HCT116 (cell line): ENCODE data around the gene COMMD4. TPM values are rescaled to one million over a fixed set of nuclear protein-coding genes. Genes with fewer than 3 reads are reported as not detected.

ENCODE experiments used
- ATAC-seq: fragments of 200-7000 bp; cut with Tn5 transposase; 2 replicates; pipeline ENCODE4 v1.9.1; 2020; ENCODE audit warnings: mild to moderate bottlenecking, moderate library complexity
- BruUV-seq: library from RNA; stranded (reverse); fragments of 400-500 nt; replicated peaks from 2 replicates; lab custom pipeline; 2021; lab: Mats Ljungman, UMichigan
- CTCF ChIA-PET: fragments of 300-600 bp; sonication (Branson Sonifier 250); formaldehyde crosslinking; loops from one replicate; lab custom pipeline; 2021; ENCODE audit warnings: antibody characterized with exemption; lab: Charles Lee
- POLR2A ChIA-PET: fragments of 300-600, 350-600 bp; sonication (Branson Sonifier 250); formaldehyde crosslinking; loops from one replicate; lab custom pipeline; 2021; ENCODE audit warnings: antibody characterized with exemption; lab: Charles Lee
- RAD21 ChIA-PET, 2 experiments: fragments of 300-600 bp; sonication (Branson Sonifier 250); formaldehyde crosslinking; loops; one replicate each; lab custom pipeline; 2023; ENCODE audit warnings: low total read pairs in 2 of 2; ENCODE audit not compliant: uncharacterized antibody in 2 of 2, unreplicated experiment in 2 of 2, low non-redundant PET in 1 of 2; lab: Charles Lee
- DNase-seq: peaks from one replicate; pipeline ENCODE4 v3.0.0-alpha.2; 2010; ENCODE audit warnings: low read depth, low spot score
- H2AFZ ChIP-seq: fragments of 200-600 bp; shearing (Covaris generic), sonication (generic); 2 replicates; pipeline ENCODE4 v1.6.1; 2017; ENCODE audit warnings: low read depth, mixed run types, mixed read lengths, antibody characterized with exemption, low read length; ENCODE audit not compliant: poor library complexity, severe bottlenecking
- H3K27ac ChIP-seq: 2 replicates; pipeline ENCODE4 v1.5.1; 2012; ENCODE audit warnings: low read depth, low read length
- H3K27me3 ChIP-seq: fragments of 200-600 bp; sonication (generic); 2 replicates; pipeline ENCODE4 v1.6.1; 2016; ENCODE audit warnings: mixed run types, low read length, mixed read lengths; ENCODE audit not compliant: insufficient read depth
- H3K36me3 ChIP-seq, 2 experiments: fragments of 200-500 bp in 1 of 2; fragments of 200-600 bp in 1 of 2; sonication (Bioruptor generic) in 1 of 2; sonication (generic) in 1 of 2; 2 replicates each; pipeline versions ENCODE4 v1.5.1 to v1.6.1; 2014 to 2016; ENCODE audit warnings: low read length in 2 of 2, inconsistent platforms in 1 of 2, mixed read lengths in 1 of 2, mixed run types in 1 of 2; ENCODE audit not compliant: insufficient read depth in 2 of 2, control insufficient read depth in 1 of 2
- H3K4me1 ChIP-seq, 2 experiments: fragments of 200-600 bp in 1 of 2; sonication (generic) in 1 of 2; 2 replicates each; pipeline versions ENCODE4 v1.5.1 to v1.6.1; 2012 to 2017; ENCODE audit warnings: low read length in 2 of 2, inconsistent platforms in 1 of 2, mild to moderate bottlenecking in 1 of 2, mixed read lengths in 1 of 2, mixed run types in 1 of 2, moderate library complexity in 1 of 2; ENCODE audit not compliant: insufficient read depth in 2 of 2, control insufficient read depth in 1 of 2
- H3K4me2 ChIP-seq: fragments of 200-600 bp; sonication (generic); 2 replicates; pipeline ENCODE4 v1.6.1; 2017; ENCODE audit warnings: mixed run types, low read length, mixed read lengths
- H3K4me3 ChIP-seq, 2 experiments: fragments of 200-600 bp in 1 of 2; sonication (generic) in 1 of 2; replicated peaks in 1 of 2; 2 replicates each; pipeline ENCODE4 v1.5.1; 2011 to 2016; ENCODE audit warnings: low read length in 2 of 2, control low read depth in 1 of 2, low read depth in 1 of 2, mild to moderate bottlenecking in 1 of 2, mixed read lengths in 1 of 2, mixed run types in 1 of 2
- H3K79me2 ChIP-seq: fragments of 200-600 bp; sonication (generic); 2 replicates; pipeline ENCODE4 v1.6.1; 2017; ENCODE audit warnings: mild to moderate bottlenecking, mixed run types, low read length, moderate library complexity, mixed read lengths; ENCODE audit not compliant: insufficient read depth
- H3K9ac ChIP-seq: fragments of 200-600 bp; sonication (generic); 2 replicates; pipeline ENCODE4 v1.6.1; 2016; ENCODE audit warnings: low read length, mixed read lengths
- H3K9me2 ChIP-seq: fragments of 200-600 bp; sonication (generic), shearing (Covaris generic); 2 replicates; pipeline ENCODE4 v1.6.1; 2017; ENCODE audit warnings: mixed run types, mild to moderate bottlenecking, moderate library complexity; ENCODE audit not compliant: insufficient read depth
- H3K9me3 ChIP-seq, 2 experiments: fragments of 200-500 bp in 1 of 2; fragments of 200-600 bp in 1 of 2; sonication (Bioruptor generic) in 1 of 2; sonication (generic) in 1 of 2; 2 replicates each; pipeline ENCODE4 v1.6.1; 2014 to 2017; ENCODE audit warnings: low read length in 2 of 2, mixed read lengths in 2 of 2, inconsistent platforms in 1 of 2, low read depth in 1 of 2, mild to moderate bottlenecking in 1 of 2, mixed run types in 1 of 2, moderate library complexity in 1 of 2; ENCODE audit not compliant: control insufficient read depth in 1 of 2, insufficient read depth in 1 of 2
- H4K20me1 ChIP-seq: fragments of 200-600 bp; sonication (generic), shearing (Covaris generic); 2 replicates; pipeline ENCODE4 v1.6.1; 2017; ENCODE audit warnings: mixed run types, mild to moderate bottlenecking, moderate library complexity; ENCODE audit not compliant: insufficient read depth
- CEBPB ChIP-seq: IDR thresholded peaks from 2 replicates; pipeline ENCODE4 v1.6.1; 2012; ENCODE audit warnings: low read depth
- EGR1 ChIP-seq: IDR thresholded peaks from 2 replicates; pipeline ENCODE4 v1.6.1; 2012; ENCODE audit warnings: low read depth
- JUND ChIP-seq: IDR thresholded peaks from 2 replicates; pipeline ENCODE4 v1.6.1; 2012
- SIN3A ChIP-seq: IDR thresholded peaks from 2 replicates; pipeline ENCODE4 v1.6.1; 2012; ENCODE audit warnings: low read depth
- SP1 ChIP-seq: IDR thresholded peaks from 2 replicates; pipeline ENCODE4 v1.6.1; 2012; ENCODE audit warnings: low read depth
- TCF7L2 ChIP-seq: IDR thresholded peaks from 2 replicates; pipeline ENCODE4 v1.7.0; 2011; ENCODE audit warnings: borderline replicate concordance, inconsistent platforms; ENCODE audit not compliant: insufficient read depth, insufficient read length; ENCODE audit errors: extremely low read depth
- intact Hi-C: fragments of 100-400 bp; cut with micrococcal nuclease; formaldehyde crosslinking; loops from 2 replicates; pipeline ENCODE4 v1.10.0; 2022
- total RNA-seq: library from RNA; stranded (reverse); gene quantifications from one replicate; pipeline ENCODE4 v1.2.1, GENCODE V29; 2021; ENCODE audit not compliant: unreplicated experiment

The COMMD4 gene
- total RNA-seq, 1 experiment from 2014 or later: 141 TPM

DNA sequence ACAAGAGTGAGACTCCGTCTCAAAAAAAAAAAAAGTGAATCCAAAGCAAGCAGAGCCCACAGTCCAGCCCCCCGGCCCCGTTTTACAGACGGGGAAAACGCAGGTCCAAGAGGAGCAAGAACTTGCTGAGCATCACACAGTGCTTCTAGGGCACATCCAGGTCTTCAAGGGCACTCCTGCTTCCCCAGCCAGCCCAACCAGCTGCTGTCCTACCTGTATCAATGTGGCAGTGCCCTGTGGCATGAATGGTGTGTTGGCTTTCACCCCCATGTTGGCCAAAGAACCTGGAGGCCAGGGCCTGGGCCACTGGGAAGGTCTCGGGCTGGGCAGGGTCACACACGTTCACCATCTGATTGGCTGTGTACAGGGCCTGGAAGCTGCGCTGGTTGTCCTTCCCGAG, 27.9 kb downstream of the COMMD4 start:
- H3K9me3 ChIP-seq: no peaks in the 10 kb centered on the region
- no TSS peak for BruUV-seq
- RAD21 ChIA-PET: no interaction called here
- H3K9me2 ChIP-seq: no peaks in the 10 kb centered on the region
- ATAC-seq (no peak), DNase-seq (no peak)
- H3K27me3 ChIP-seq: no peaks in the 10 kb centered on the region
- H2AFZ ChIP-seq: no peak overlapping the region
- H4K20me1 ChIP-seq: no peaks in the 10 kb centered on the region
- TF ChIP-seq TCF7L2 (no peak), SP1 (no peak), CEBPB (no peak), EGR1 (no peak)
- H3K4me2 ChIP-seq: no peak overlapping the region
- H3K27ac ChIP-seq: no peak overlapping the region
- POLR2A ChIA-PET: no interaction called here
- peaks cover 5 to 10% of the 10 kb centered on the region in 2 experiments for H3K4me1 ChIP-seq
- intact Hi-C loops: no loop called here
- H3K4me3 ChIP-seq: no peak overlapping the region
- peaks cover 4% of the 10 kb centered on the region; the same call in 1 of the 2 replicates for H3K79me2 ChIP-seq
- H3K36me3 ChIP-seq: peaks cover 2 to 12% of the 10 kb centered on the region in 2 experiments; a peak in 2 of 4 replicates
- CTCF ChIA-PET: no interaction called here
- no peak overlapping the region for H3K9ac ChIP-seq

DNA sequence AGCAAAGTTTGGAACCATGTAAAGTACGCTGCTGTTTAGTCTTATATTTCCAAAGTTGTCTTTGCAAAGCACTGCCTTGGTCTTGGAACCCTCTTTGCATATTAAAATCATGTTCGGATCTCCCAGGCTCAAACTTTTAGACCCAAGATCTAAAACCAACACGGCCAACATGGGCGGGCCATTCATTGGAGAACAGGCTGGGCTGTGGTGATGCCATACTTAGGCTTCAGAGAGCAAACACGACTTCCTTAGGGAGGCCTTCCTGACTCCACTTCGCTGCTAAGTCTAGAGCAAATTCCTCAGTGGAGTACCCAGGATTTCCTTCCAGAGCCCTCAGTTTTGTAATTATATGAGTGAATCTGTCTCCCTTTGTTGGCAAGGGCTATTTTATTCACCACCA, 29.0 kb downstream of the COMMD4 start:
- no peaks in the 10 kb centered on the region for H3K9me2 ChIP-seq
- H2AFZ ChIP-seq: no peak overlapping the region
- CTCF ChIA-PET: no interaction called here
- RAD21 ChIA-PET: no interaction called here
- no peak for DNase-seq
- POLR2A ChIA-PET: no interaction called here
- no peak overlapping the region for H3K9ac ChIP-seq
- H3K79me2 ChIP-seq: peaks cover 4% of the 10 kb centered on the region; the same call in 1 of the 2 replicates
- no peak overlapping the region for H3K4me3 ChIP-seq
- no peaks in the 10 kb centered on the region for H3K27me3 ChIP-seq
- intact Hi-C loops: loop anchor here (5.0 kb wide), 2 partner anchors 262 to 302 kb away; partner anchors contain the start of gene SNUPN
- TF ChIP-seq JUND (no peak), SP1 (no peak), SIN3A (no peak)
- no peaks in the 10 kb centered on the region for H3K9me3 ChIP-seq
- H3K4me1 ChIP-seq: peaks cover 11 to 21% of the 10 kb centered on the region in 2 experiments
- no peaks in the 10 kb centered on the region for H4K20me1 ChIP-seq
- H3K36me3 ChIP-seq: peaks cover 2 to 12% of the 10 kb centered on the region in 2 experiments; a peak in 1 of 4 replicates
- BruUV-seq: no TSS peak
- ATAC-seq: no peak
- no peak overlapping the region for H3K27ac ChIP-seq
- no peak overlapping the region for H3K4me2 ChIP-seq
